Astrocyte (in vitro differentiated cells and primary cell): ENCODE results near the gene CSMD2. TPM values are rescaled to one million over a fixed set of nuclear protein-coding genes. Genes with fewer than 3 reads are reported as not detected.

Experiments used
- DNase-seq: peaks from one replicate; pipeline ENCODE4 v3.0.0-alpha.2; 2010; ENCODE audit warnings: low read depth
- FAIRE-seq: peaks from 2 replicates; lab custom pipeline; 2011; peaks lifted over from hg19 to GRCh38; lab: Jason Lieb, UNC
- H2AFZ ChIP-seq: 2 replicates; pipeline ENCODE4 v1.6.0; 2012; ENCODE audit warnings: low read depth, low read length, inconsistent platforms
- H3K27ac ChIP-seq: 2 replicates; pipeline ENCODE4 v1.5.1; 2011; ENCODE audit warnings: low read depth, low read length, inconsistent platforms
- H3K27me3 ChIP-seq: 2 replicates; pipeline ENCODE4 v1.6.0; 2011; ENCODE audit warnings: low read length, inconsistent platforms; ENCODE audit not compliant: insufficient read depth
- H3K36me3 ChIP-seq: 2 replicates; pipeline ENCODE4 v1.5.1; 2011; ENCODE audit warnings: low read length, inconsistent platforms; ENCODE audit not compliant: insufficient read depth
- H3K4me1 ChIP-seq: 2 replicates; pipeline ENCODE4 v1.5.1; 2011; ENCODE audit warnings: low read length, inconsistent platforms; ENCODE audit not compliant: insufficient read depth
- H3K4me2 ChIP-seq: 2 replicates; pipeline ENCODE4 v1.6.0; 2012; ENCODE audit warnings: low read length, inconsistent platforms
- H3K4me3 ChIP-seq: 2 replicates; pipeline ENCODE4 v1.5.1; 2011; ENCODE audit warnings: low read depth, mild to moderate bottlenecking, low read length, inconsistent platforms; ENCODE audit not compliant: insufficient read depth
- H3K79me2 ChIP-seq: 2 replicates; pipeline ENCODE4 v1.6.0; 2012; ENCODE audit warnings: mild to moderate bottlenecking, low read length, inconsistent platforms; ENCODE audit not compliant: insufficient read depth
- H3K9ac ChIP-seq: 2 replicates; pipeline ENCODE4 v1.6.0; 2012; ENCODE audit warnings: mild to moderate bottlenecking, low read length, inconsistent platforms
- H3K9me3 ChIP-seq: 2 replicates; pipeline ENCODE4 v1.5.1; 2012; ENCODE audit warnings: low read depth, mild to moderate bottlenecking, low read length, inconsistent platforms; ENCODE audit not compliant: insufficient read depth
- H4K20me1 ChIP-seq: 2 replicates; pipeline ENCODE4 v1.6.0; 2012; ENCODE audit warnings: low read length, inconsistent platforms; ENCODE audit not compliant: insufficient read depth
- H3K27ac Mint-ChIP-seq: one replicate; pipeline ENCODE4 v1.8.0; 2021; ENCODE audit warnings: mild to moderate bottlenecking, mixed read lengths; ENCODE audit not compliant: unreplicated experiment
- H3K27me3 Mint-ChIP-seq: one replicate; pipeline ENCODE4 v1.8.0; 2021; ENCODE audit warnings: low read depth, mixed read lengths; ENCODE audit not compliant: unreplicated experiment
- H3K36me3 Mint-ChIP-seq: one replicate; pipeline ENCODE4 v1.8.0; 2021; ENCODE audit warnings: low read depth, mixed read lengths; ENCODE audit not compliant: unreplicated experiment
- H3K4me1 Mint-ChIP-seq: one replicate; pipeline ENCODE4 v1.8.0; 2021; ENCODE audit warnings: low read depth, mixed read lengths; ENCODE audit not compliant: unreplicated experiment
- H3K4me3 Mint-ChIP-seq: one replicate; pipeline ENCODE4 v1.8.0; 2021; ENCODE audit warnings: mild to moderate bottlenecking, moderate library complexity, mixed read lengths; ENCODE audit not compliant: unreplicated experiment
- H3K9me3 Mint-ChIP-seq: one replicate; pipeline ENCODE4 v1.8.0; 2021; ENCODE audit warnings: mild to moderate bottlenecking, mixed read lengths; ENCODE audit not compliant: unreplicated experiment
- EZH2 ChIP-seq: IDR thresholded peaks from 2 replicates; pipeline ENCODE4 v1.6.1; 2012; ENCODE audit warnings: mild to moderate bottlenecking, low read length, inconsistent platforms; ENCODE audit not compliant: insufficient read depth
- total RNA-seq: library from RNA; stranded (reverse); gene quantifications from 2 replicates; pipeline ENCODE4 v1.2.1, GENCODE V29; 2021
- TF ChIP-seq, protein P1 (sequence below): IDR thresholded peaks from 2 replicates; pipeline ENCODE4 v1.5.1; 2011; ENCODE audit warnings: low read depth, mild to moderate bottlenecking, inconsistent platforms, low read length, moderate library complexity; ENCODE audit not compliant: insufficient read depth

CSMD2 gene
- total RNA-seq, 1 donor from 2014 or later: 11.1 TPM

DNA sequence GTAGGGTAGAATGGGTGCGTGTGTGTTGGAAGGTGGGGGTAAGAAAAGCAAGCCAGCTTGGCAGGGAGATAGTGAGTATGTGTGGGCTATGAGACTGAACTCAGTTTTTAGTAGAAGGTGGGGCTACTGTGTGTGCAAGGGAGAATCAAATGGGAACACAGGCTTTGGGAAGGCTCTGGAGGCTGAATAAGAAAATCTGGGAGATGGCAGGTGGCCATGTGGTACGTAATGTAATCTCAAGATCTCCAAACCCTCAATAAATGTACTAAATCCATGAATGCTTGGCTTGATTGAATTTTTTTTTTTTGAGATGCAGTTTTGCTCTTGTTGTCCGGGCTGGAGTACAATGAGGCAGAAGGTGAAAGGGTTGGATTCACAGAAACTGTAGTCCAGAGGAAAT, 696.1 kb downstream of the CSMD2 start:
- no peaks in the 10 kb centered on the region for H3K36me3 Mint-ChIP-seq
- H3K9ac ChIP-seq: no peak overlapping the region
- FAIRE-seq: no peak

DNA sequence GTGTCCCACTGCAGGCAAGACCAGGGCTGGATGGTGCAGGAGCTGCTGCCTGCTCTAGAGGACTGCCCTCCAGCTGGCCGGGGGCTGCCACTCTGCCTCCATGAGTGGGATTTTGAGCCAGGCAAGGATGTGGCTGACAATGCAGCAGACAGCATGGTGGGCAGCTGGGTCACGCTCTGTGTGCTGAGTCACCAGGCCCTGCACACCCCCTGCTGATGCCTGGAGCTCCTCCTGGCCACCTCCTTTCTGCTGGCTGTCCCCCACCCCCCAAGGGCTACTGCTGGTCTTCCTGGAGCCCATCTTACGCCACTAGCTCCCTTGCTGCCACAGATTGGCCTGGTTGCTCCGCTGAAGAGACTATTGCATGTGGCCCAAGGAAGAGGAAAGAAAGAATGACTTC, 696.5 kb downstream of the CSMD2 start:
- Histone ChIP-seq H3K79me2 (peaks cover 9% of the 10 kb centered on the region), H3K27ac (no peak overlapping the region), H3K9me3 (no peaks in the 10 kb centered on the region), H3K27me3 (no peaks in the 10 kb centered on the region), H3K4me2 (peak overlapping the region; percentile 32), H3K4me1 (peaks cover 34% of the 10 kb centered on the region), H4K20me1 (no peaks in the 10 kb centered on the region), H3K9ac (no peak overlapping the region), H3K4me3 (no peak overlapping the region), H3K36me3 (no peaks in the 10 kb centered on the region), H2AFZ (no peak overlapping the region)
- H3K4me1 Mint-ChIP-seq: peaks cover 24% of the 10 kb centered on the region
- DNase-seq: no peak
- FAIRE-seq: no peak
- H3K9me3 Mint-ChIP-seq: no peaks in the 10 kb centered on the region
- no peaks in the 10 kb centered on the region for H3K36me3 Mint-ChIP-seq
- H3K27ac Mint-ChIP-seq: no peak overlapping the region
- H3K4me3 Mint-ChIP-seq: no peak overlapping the region
- peaks cover 5% of the 10 kb centered on the region for H3K27me3 Mint-ChIP-seq
- no peak for TF ChIP-seq EZH2
- TF ChIP-seq, protein P1, sequence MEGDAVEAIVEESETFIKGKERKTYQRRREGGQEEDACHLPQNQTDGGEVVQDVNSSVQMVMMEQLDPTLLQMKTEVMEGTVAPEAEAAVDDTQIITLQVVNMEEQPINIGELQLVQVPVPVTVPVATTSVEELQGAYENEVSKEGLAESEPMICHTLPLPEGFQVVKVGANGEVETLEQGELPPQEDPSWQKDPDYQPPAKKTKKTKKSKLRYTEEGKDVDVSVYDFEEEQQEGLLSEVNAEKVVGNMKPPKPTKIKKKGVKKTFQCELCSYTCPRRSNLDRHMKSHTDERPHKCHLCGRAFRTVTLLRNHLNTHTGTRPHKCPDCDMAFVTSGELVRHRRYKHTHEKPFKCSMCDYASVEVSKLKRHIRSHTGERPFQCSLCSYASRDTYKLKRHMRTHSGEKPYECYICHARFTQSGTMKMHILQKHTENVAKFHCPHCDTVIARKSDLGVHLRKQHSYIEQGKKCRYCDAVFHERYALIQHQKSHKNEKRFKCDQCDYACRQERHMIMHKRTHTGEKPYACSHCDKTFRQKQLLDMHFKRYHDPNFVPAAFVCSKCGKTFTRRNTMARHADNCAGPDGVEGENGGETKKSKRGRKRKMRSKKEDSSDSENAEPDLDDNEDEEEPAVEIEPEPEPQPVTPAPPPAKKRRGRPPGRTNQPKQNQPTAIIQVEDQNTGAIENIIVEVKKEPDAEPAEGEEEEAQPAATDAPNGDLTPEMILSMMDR: no peak

More for the DNA sequence above, 696.1 kb downstream of the CSMD2 start:
- Histone ChIP-seq H3K27ac (no peak overlapping the region), H3K9me3 (no peaks in the 10 kb centered on the region), H3K4me2 (peak overlapping the region; percentile 32), H3K4me1 (peaks cover 37% of the 10 kb centered on the region), H3K27me3 (no peaks in the 10 kb centered on the region), H3K36me3 (no peaks in the 10 kb centered on the region), H4K20me1 (no peaks in the 10 kb centered on the region), H2AFZ (no peak overlapping the region), H3K79me2 (peaks cover 13% of the 10 kb centered on the region), H3K4me3 (no peak overlapping the region)
- H3K27ac Mint-ChIP-seq: no peak overlapping the region
- DNase-seq: no peak
- H3K27me3 Mint-ChIP-seq: peaks cover 5% of the 10 kb centered on the region
- peaks cover 26% of the 10 kb centered on the region for H3K4me1 Mint-ChIP-seq
- H3K9me3 Mint-ChIP-seq: no peaks in the 10 kb centered on the region
- no peak for TF ChIP-seq EZH2
- TF ChIP-seq, protein P1: no peak
- H3K4me3 Mint-ChIP-seq: no peak overlapping the region

DNA sequence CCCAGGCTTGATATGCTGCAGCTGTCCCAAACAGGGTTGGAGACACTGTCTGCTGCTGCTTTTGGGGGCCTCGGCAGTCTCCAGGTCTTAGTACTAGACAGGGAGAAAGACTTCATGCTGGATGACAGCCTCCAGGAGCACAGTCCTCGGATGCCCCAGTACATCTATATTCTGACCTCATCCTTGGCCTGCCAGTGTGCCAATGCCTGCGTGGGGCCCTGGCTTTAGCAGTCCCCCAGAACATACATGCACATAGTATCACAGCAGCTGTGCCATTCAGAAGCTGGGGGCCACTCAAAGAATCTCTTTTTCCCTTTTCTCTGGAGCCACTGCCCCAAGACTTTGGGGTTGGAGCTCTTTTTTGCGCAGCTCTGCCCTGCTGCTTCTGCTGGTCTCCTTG, 697.0 kb downstream of the CSMD2 start:
- Histone ChIP-seq H3K79me2 (peaks cover 4% of the 10 kb centered on the region), H3K9ac (no peak overlapping the region), H4K20me1 (no peaks in the 10 kb centered on the region), H2AFZ (no peak overlapping the region), H3K4me1 (peaks cover 30% of the 10 kb centered on the region), H3K36me3 (no peaks in the 10 kb centered on the region), H3K4me2 (peak overlapping the region; percentile 32), H3K27ac (no peak overlapping the region), H3K4me3 (no peak overlapping the region), H3K9me3 (no peaks in the 10 kb centered on the region), H3K27me3 (no peaks in the 10 kb centered on the region)
- no peak for FAIRE-seq
- DNase-seq: no peak
- peaks cover 5% of the 10 kb centered on the region for H3K27me3 Mint-ChIP-seq
- TF ChIP-seq, protein P1: no peak
- no peak for TF ChIP-seq EZH2
- no peak overlapping the region for H3K4me3 Mint-ChIP-seq
- no peaks in the 10 kb centered on the region for H3K9me3 Mint-ChIP-seq
- H3K27ac Mint-ChIP-seq: no peak overlapping the region
- H3K36me3 Mint-ChIP-seq: no peaks in the 10 kb centered on the region
- H3K4me1 Mint-ChIP-seq: peaks cover 23% of the 10 kb centered on the region
